GM23338 (cell line): ENCODE measurements around the gene TMEM151B.

Source experiments
- CTCF ChIP-seq, 2 experiments: fragments of 200-600 bp in 1 of 2; sonication (generic) in 1 of 2; conservative IDR thresholded peaks; 2 replicates each; pipeline versions ENCODE4 v1.5.1 to v1.6.1; 2016 to 2017; ENCODE audit warnings: antibody characterized with exemption in 2 of 2, low read depth in 2 of 2, mild to moderate bottlenecking in 2 of 2, moderate library complexity in 1 of 2
- EZH2 ChIP-seq: fragments of 200-600 bp; sonication (generic); IDR thresholded peaks from one replicate; pipeline ENCODE4 v1.8.0; 2017; ENCODE audit warnings: antibody characterized with exemption, mild to moderate bottlenecking, low read depth; ENCODE audit not compliant: unreplicated experiment
- EZH2phosphoT487 ChIP-seq: fragments of 200-600 bp; sonication (generic); IDR thresholded peaks from one replicate; pipeline ENCODE4 v1.8.1; 2018; ENCODE audit warnings: antibody characterized with exemption; ENCODE audit not compliant: unreplicated experiment
- JUNB ChIP-seq: IDR thresholded peaks from one replicate; pipeline ENCODE4 v1.6.1; 2016; ENCODE audit warnings: antibody characterized with exemption; ENCODE audit not compliant: unreplicated experiment
- POLR2AphosphoS5 ChIP-seq: IDR thresholded peaks from 2 replicates; pipeline ENCODE4 v1.6.1; 2016; ENCODE audit warnings: antibody characterized with exemption, low read depth
- TF ChIP-seq, protein P1 (sequence below): IDR thresholded peaks from one replicate; pipeline ENCODE4 v1.6.1; 2018; ENCODE audit warnings: antibody characterized with exemption; ENCODE audit not compliant: unreplicated experiment

DNA sequence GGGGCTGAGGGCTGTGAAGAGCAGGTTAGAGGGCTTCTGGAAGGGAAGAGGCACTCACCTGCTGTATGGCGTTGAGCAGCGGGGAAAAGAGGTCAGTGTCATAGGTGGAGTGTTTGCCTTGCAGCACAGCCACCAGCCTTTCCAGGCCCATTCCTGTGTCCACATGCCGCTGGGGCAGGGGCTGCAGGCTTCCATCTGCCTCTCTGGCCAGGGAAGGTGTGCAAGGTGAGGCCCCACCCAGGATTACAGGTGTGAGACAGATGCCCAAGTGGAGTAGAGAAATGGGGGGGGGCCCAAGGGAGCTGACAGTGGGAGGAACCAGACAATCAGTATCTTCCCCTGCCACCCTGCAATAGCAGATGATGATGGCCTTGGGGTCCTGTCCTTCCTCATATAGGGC lies 40.0 kb downstream of the TMEM151B start:
- TF ChIP-seq CTCF (conservative IDR thresholded peaks at IDR 0.05; ENCODE audit: low read depth in 2 of 2): no peak
- TF ChIP-seq EZH2: no peak
- no peak for TF ChIP-seq JUNB
- TF ChIP-seq, protein P1, sequence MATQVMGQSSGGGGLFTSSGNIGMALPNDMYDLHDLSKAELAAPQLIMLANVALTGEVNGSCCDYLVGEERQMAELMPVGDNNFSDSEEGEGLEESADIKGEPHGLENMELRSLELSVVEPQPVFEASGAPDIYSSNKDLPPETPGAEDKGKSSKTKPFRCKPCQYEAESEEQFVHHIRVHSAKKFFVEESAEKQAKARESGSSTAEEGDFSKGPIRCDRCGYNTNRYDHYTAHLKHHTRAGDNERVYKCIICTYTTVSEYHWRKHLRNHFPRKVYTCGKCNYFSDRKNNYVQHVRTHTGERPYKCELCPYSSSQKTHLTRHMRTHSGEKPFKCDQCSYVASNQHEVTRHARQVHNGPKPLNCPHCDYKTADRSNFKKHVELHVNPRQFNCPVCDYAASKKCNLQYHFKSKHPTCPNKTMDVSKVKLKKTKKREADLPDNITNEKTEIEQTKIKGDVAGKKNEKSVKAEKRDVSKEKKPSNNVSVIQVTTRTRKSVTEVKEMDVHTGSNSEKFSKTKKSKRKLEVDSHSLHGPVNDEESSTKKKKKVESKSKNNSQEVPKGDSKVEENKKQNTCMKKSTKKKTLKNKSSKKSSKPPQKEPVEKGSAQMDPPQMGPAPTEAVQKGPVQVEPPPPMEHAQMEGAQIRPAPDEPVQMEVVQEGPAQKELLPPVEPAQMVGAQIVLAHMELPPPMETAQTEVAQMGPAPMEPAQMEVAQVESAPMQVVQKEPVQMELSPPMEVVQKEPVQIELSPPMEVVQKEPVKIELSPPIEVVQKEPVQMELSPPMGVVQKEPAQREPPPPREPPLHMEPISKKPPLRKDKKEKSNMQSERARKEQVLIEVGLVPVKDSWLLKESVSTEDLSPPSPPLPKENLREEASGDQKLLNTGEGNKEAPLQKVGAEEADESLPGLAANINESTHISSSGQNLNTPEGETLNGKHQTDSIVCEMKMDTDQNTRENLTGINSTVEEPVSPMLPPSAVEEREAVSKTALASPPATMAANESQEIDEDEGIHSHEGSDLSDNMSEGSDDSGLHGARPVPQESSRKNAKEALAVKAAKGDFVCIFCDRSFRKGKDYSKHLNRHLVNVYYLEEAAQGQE: no peak
- TF ChIP-seq POLR2AphosphoS5: no peak
- TF ChIP-seq EZH2phosphoT487: no peak
